ENCODE data around the gene CHSY1. TPM values are rescaled to one million over a fixed set of nuclear protein-coding genes. Genes with fewer than 3 reads are reported as not detected.

The CHSY1 gene
- total RNA-seq, 2 donors from 2014 or later, result 26.4 to 31.1 TPM

- Mint-ChIP-seq H3K36me3 (ENCODE audit: insufficient read depth in 2 of 2) (peaks cover 6 to 11% of the 10 kb centered on the region in 2 donors), H3K27ac (peak overlapping the region; percentile 3), H3K4me3 (peak overlapping the region; percentile 26 to 48), H3K4me1 (ENCODE audit: low read depth) (peaks cover 48% of the 10 kb centered on the region), H3K9me3 (peaks cover 4 to 7% of the 10 kb centered on the region in 2 donors), H3K27me3 (ENCODE audit: low read depth) (no peaks in the 10 kb centered on the region)
- DNase-seq (no peak), ATAC-seq (replicated peaks in 1 of 2) (no peak)
These were observed 91.7 kb downstream of the CHSY1 start for GRCh38 chr15:101159936-101160815.

GRCh38 chr15:101159096-101159935 is 92.5 kb downstream of the CHSY1 start:
- peaks cover 2 to 3% of the 10 kb centered on the region in 2 donors for H3K36me3 Mint-ChIP-seq (ENCODE audit: insufficient read depth in 2 of 2)
- ATAC-seq (replicated peaks in 1 of 2), result peak; percentile 71 to 76

GRCh38 chr15:101158166-101159095 is 93.4 kb downstream of the CHSY1 start:
- Mint-ChIP-seq H3K4me3 (no peak overlapping the region), H3K36me3 (ENCODE audit: insufficient read depth in 2 of 2) (peaks cover 0 to 2% of the 10 kb centered on the region in 2 donors), H3K27ac (no peak overlapping the region)

More at GRCh38 chr15:101159096-101159935, 92.5 kb downstream of the CHSY1 start:
- no peaks in the 10 kb centered on the region for H3K27me3 Mint-ChIP-seq (ENCODE audit: low read depth)
- peaks cover 48% of the 10 kb centered on the region for H3K4me1 Mint-ChIP-seq (ENCODE audit: low read depth)
- DNase-seq, result peak; percentile 43 to 46
- H3K9me3 Mint-ChIP-seq, result peaks cover 1 to 5% of the 10 kb centered on the region in 2 donors
- peak overlapping the region; percentile 13 to 48 for H3K4me3 Mint-ChIP-seq
- H3K27ac Mint-ChIP-seq, result peak overlapping the region; percentile 27

GRCh38 chr15:101157721-101158120 is 94.1 kb downstream of the CHSY1 start:
- no peak for DNase-seq
- Mint-ChIP-seq H3K4me1 (ENCODE audit: low read depth) (peaks cover 48% of the 10 kb centered on the region), H3K4me3 (no peak overlapping the region), H3K9me3 (no peaks in the 10 kb centered on the region), H3K27ac (no peak overlapping the region), H3K36me3 (ENCODE audit: insufficient read depth in 2 of 2) (peaks cover 0 to 2% of the 10 kb centered on the region in 2 donors), H3K27me3 (ENCODE audit: low read depth) (no peaks in the 10 kb centered on the region)
- ATAC-seq (replicated peaks in 1 of 2), result no peak

More at GRCh38 chr15:101158166-101159095, 93.4 kb downstream of the CHSY1 start:
- ATAC-seq (replicated peaks in 1 of 2), result no peak
- no peaks in the 10 kb centered on the region for H3K27me3 Mint-ChIP-seq (ENCODE audit: low read depth)
- H3K9me3 Mint-ChIP-seq, result peaks cover 0 to under 1% of the 10 kb centered on the region in 2 donors
- DNase-seq, result no peak
- H3K4me1 Mint-ChIP-seq (ENCODE audit: low read depth), result peaks cover 48% of the 10 kb centered on the region

GRCh38 chr15:101156509-101157159 is 95.2 kb downstream of the CHSY1 start:
- DNase-seq, result no peak
- H3K4me1 Mint-ChIP-seq (ENCODE audit: low read depth), result peaks cover 40% of the 10 kb centered on the region
- no peaks in the 10 kb centered on the region for H3K27me3 Mint-ChIP-seq (ENCODE audit: low read depth)
- H3K27ac Mint-ChIP-seq, result no peak overlapping the region
- no peak for ATAC-seq (replicated peaks in 1 of 2)
- no peaks in the 10 kb centered on the region for H3K9me3 Mint-ChIP-seq
- no peaks in the 10 kb centered on the region for H3K36me3 Mint-ChIP-seq (ENCODE audit: insufficient read depth in 2 of 2)
- no peak overlapping the region for H3K4me3 Mint-ChIP-seq

- H3K9me3 Mint-ChIP-seq, result no peaks in the 10 kb centered on the region
- ATAC-seq (replicated peaks in 1 of 2), result no peak
- no peaks in the 10 kb centered on the region for H3K27me3 Mint-ChIP-seq (ENCODE audit: low read depth)
- H3K4me3 Mint-ChIP-seq, result no peak overlapping the region
- DNase-seq, result no peak
- no peaks in the 10 kb centered on the region for H3K36me3 Mint-ChIP-seq (ENCODE audit: insufficient read depth in 2 of 2)
- peaks cover 40% of the 10 kb centered on the region for H3K4me1 Mint-ChIP-seq (ENCODE audit: low read depth)
- H3K27ac Mint-ChIP-seq, result no peak overlapping the region
These were observed 95.8 kb downstream of the CHSY1 start for GRCh38 chr15:101156061-101156460.

- no peaks in the 10 kb centered on the region for H3K27me3 Mint-ChIP-seq (ENCODE audit: low read depth)
These were observed 97.8 kb downstream of the CHSY1 start for GRCh38 chr15:101153801-101154656.

GRCh38 chr15:101152914-101153313 is 98.9 kb downstream of the CHSY1 start:
- ATAC-seq (replicated peaks in 1 of 2) (peak in 1 of 2 donors; percentile 47), DNase-seq (peak in 1 of 2 donors; percentile 16)
- Mint-ChIP-seq H3K4me3 (no peak overlapping the region), H3K27me3 (ENCODE audit: low read depth) (no peaks in the 10 kb centered on the region), H3K4me1 (ENCODE audit: low read depth) (peaks cover 26% of the 10 kb centered on the region), H3K27ac (no peak overlapping the region), H3K36me3 (ENCODE audit: insufficient read depth in 2 of 2) (no peaks in the 10 kb centered on the region), H3K9me3 (no peaks in the 10 kb centered on the region)

More at GRCh38 chr15:101153801-101154656, 97.8 kb downstream of the CHSY1 start:
- no peaks in the 10 kb centered on the region for H3K36me3 Mint-ChIP-seq (ENCODE audit: insufficient read depth in 2 of 2)
- no peaks in the 10 kb centered on the region for H3K9me3 Mint-ChIP-seq
- no peak for ATAC-seq (replicated peaks in 1 of 2)
- H3K4me3 Mint-ChIP-seq, result no peak overlapping the region
- H3K27ac Mint-ChIP-seq, result no peak overlapping the region
- no peak for DNase-seq
- peaks cover 27% of the 10 kb centered on the region for H3K4me1 Mint-ChIP-seq (ENCODE audit: low read depth)

- Mint-ChIP-seq H3K27ac (no peak overlapping the region), H3K27me3 (ENCODE audit: low read depth) (peaks cover 2% of the 10 kb centered on the region), H3K36me3 (ENCODE audit: insufficient read depth in 2 of 2) (no peaks in the 10 kb centered on the region), H3K4me3 (no peak overlapping the region), H3K4me1 (ENCODE audit: low read depth) (peaks cover 19% of the 10 kb centered on the region), H3K9me3 (no peaks in the 10 kb centered on the region)
- ATAC-seq (replicated peaks in 1 of 2) (no peak), DNase-seq (no peak)
These were observed 100.6 kb downstream of the CHSY1 start for GRCh38 chr15:101151288-101151687.

- no peak overlapping the region for H3K4me3 Mint-ChIP-seq
- peaks cover 8% of the 10 kb centered on the region for H3K27me3 Mint-ChIP-seq (ENCODE audit: low read depth)
- ATAC-seq (replicated peaks in 1 of 2) (no peak), DNase-seq (no peak)
- no peak overlapping the region for H3K27ac Mint-ChIP-seq
- H3K9me3 Mint-ChIP-seq, result no peaks in the 10 kb centered on the region
- no peaks in the 10 kb centered on the region for H3K36me3 Mint-ChIP-seq (ENCODE audit: insufficient read depth in 2 of 2)
- H3K4me1 Mint-ChIP-seq (ENCODE audit: low read depth), result peaks cover 19% of the 10 kb centered on the region
These were observed 101.2 kb downstream of the CHSY1 start for GRCh38 chr15:101150723-101151040.

GRCh38 chr15:101149864-101150722 is 101.8 kb downstream of the CHSY1 start:
- Mint-ChIP-seq H3K27ac (no peak overlapping the region), H3K27me3 (ENCODE audit: low read depth) (peaks cover 10% of the 10 kb centered on the region), H3K4me3 (no peak overlapping the region), H3K36me3 (ENCODE audit: insufficient read depth in 2 of 2) (no peaks in the 10 kb centered on the region), H3K4me1 (ENCODE audit: low read depth) (peaks cover 19% of the 10 kb centered on the region), H3K9me3 (no peaks in the 10 kb centered on the region)
- ATAC-seq (replicated peaks in 1 of 2) (no peak), DNase-seq (no peak)

All from activated T-cell treated with anti-CD3 and anti-CD28 coated beads, Interleukin-2, amount 50 U/mL, for 72 hours (primary cell).